Pancreas (tissue), 10 donors: ENCODE results near the gene SEMA4G. TPM values are rescaled to one million over a fixed set of nuclear protein-coding genes. Genes with fewer than 3 reads are reported as not detected.
A peak's percentile ranks its signal among the peaks of the same experiment; 100 is the strongest.
"Not testable (repeated sequence)": the region's sequence is repeated elsewhere in the genome, so short reads cannot be mapped to it uniquely, and the experiment has no call there.

ENCODE experiments used
- ATAC-seq, 4 donors: fragments of 200-7000 bp; cut with Tn5 transposase; one replicate each; pipeline versions ENCODE4 v1.8.0 to v1.9.1; 2020; ENCODE audit warnings: mild to moderate bottlenecking in 4 of 4, moderate library complexity in 4 of 4
- DNase-seq, 6 donors: peaks; one replicate each; pipeline ENCODE4 v3.0.0-alpha.2; 2020
- FAIRE-seq: peaks from 2 replicates; lab custom pipeline; 2012; peaks lifted over from hg19 to GRCh38; lab: Jason Lieb, UNC
- H3K27ac ChIP-seq, 4 donors: fragments of 200-600 bp; sonication (generic); 1 replicate in 3 of 4; 2 replicates in 1 of 4; pipeline versions ENCODE4 v1.5.0 to v1.8.0; 2020
- H3K27me3 ChIP-seq, 4 donors: fragments of 200-600 bp; one replicate each; pipeline ENCODE4 v1.8.0; 2021
- H3K36me3 ChIP-seq, 3 donors: fragments of 200-600 bp; sonication (generic) in 1 of 3; one replicate each; pipeline versions ENCODE4 v1.5.0 to v1.8.0; 2020 to 2021
- H3K4me1 ChIP-seq, 3 donors: fragments of 200-600 bp; one replicate each; pipeline ENCODE4 v1.8.0; 2021
- H3K4me3 ChIP-seq, 4 donors: fragments of 200-600 bp; sonication (generic) in 2 of 4; one replicate each; pipeline versions ENCODE4 v1.5.0 to v1.8.0; 2020 to 2021
- H3K9me3 ChIP-seq, 4 donors: fragments of 200-600 bp; one replicate each; pipeline ENCODE4 v1.8.0; 2021
- WGBS, 2 donors: extraction: QIAGEN DNeasy Blood & Tissue Kit; methylation state at CpG; one replicate each; pipeline ENCODE4 v1.1.7; 2013; 5-methylcytosine and 5-hydroxymethylcytosine counted together
- intact Hi-C, 3 donors: fragments of 100-400 bp; cut with DNase I; formaldehyde crosslinking; loops; one replicate each; pipeline versions ENCODE4 v1.11.1 to v1.14.2; 2022
- polyA plus RNA-seq, 2 donors: library from polyadenylated mRNA; stranded (reverse); fragments of 200-250 nt; gene quantifications; one replicate each; pipeline ENCODE4 v1.2.3, GENCODE V29; 2013
- total RNA-seq, 6 donors: library from RNA; stranded (reverse); fragmentation: NEBNext Ultra II Directional in 4 of 6; extraction: Animal tissue kit (Norgen Biotek cat#: 25700) in 4 of 6; gene quantifications; one replicate each; pipeline versions ENCODE4 v1.2.1 to v1.2.4, GENCODE V29; 2021 to 2023
- TF ChIP-seq, protein P1 (sequence below), 4 donors: fragments of 200-600 bp; sonication (generic) in 3 of 4; IDR thresholded peaks; one replicate each; pipeline versions ENCODE4 v1.5.0 to v1.8.0; 2021; ENCODE audit warnings: antibody characterized with exemption in 4 of 4
- donor health status: healthy with polysubstance abuse.
- donor health status: DM: no; HTN: no; CAD: no; lungs with moderate emphysema.
- donor health status: DM: no; HTN: no; CAD: no.
- donor health status: control.
- donor health status: control.
- donor health status: Bipolar disorder and iron deficiency.
- donor health status: DM: yes; HTN: yes; CAD: no.
- donor health status: DM: no; HTN: no; CAD: no.
- donor health status: DM: no; HTN: no; CAD: no.
- donor health status: DM: yes; HTN: yes; CAD: no.

The SEMA4G gene
- total and polyA plus RNA-seq, 8 donors = 8.7 to 36.4 (median 15.3) TPM

- TF ChIP-seq, protein P1, sequence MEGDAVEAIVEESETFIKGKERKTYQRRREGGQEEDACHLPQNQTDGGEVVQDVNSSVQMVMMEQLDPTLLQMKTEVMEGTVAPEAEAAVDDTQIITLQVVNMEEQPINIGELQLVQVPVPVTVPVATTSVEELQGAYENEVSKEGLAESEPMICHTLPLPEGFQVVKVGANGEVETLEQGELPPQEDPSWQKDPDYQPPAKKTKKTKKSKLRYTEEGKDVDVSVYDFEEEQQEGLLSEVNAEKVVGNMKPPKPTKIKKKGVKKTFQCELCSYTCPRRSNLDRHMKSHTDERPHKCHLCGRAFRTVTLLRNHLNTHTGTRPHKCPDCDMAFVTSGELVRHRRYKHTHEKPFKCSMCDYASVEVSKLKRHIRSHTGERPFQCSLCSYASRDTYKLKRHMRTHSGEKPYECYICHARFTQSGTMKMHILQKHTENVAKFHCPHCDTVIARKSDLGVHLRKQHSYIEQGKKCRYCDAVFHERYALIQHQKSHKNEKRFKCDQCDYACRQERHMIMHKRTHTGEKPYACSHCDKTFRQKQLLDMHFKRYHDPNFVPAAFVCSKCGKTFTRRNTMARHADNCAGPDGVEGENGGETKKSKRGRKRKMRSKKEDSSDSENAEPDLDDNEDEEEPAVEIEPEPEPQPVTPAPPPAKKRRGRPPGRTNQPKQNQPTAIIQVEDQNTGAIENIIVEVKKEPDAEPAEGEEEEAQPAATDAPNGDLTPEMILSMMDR (IDR thresholded peaks at IDR 0.05) = no peak
- Histone ChIP-seq H3K4me3 (no peak overlapping the region), H3K27me3 (no peaks in the 10 kb centered on the region), H3K4me1 (peaks cover 13 to 17% (median 16%) of the 10 kb centered on the region in 3 donors), H3K27ac (no peak overlapping the region), H3K9me3 (no peaks in the 10 kb centered on the region), H3K36me3 (no peaks in the 10 kb centered on the region)
- FAIRE-seq (no peak), ATAC-seq (no peak), DNase-seq (peak in 3 of 6 donors; percentile 13 to 38 (median 32))
- 86 to 93% methylated on average over 6 of the region's 6 CpGs for WGBS, 2 donors
- intact Hi-C loops = no loop called here
These were observed 3.7 kb downstream of the SEMA4G start for GRCh38 chr10:100972904-100973535.

DNA sequence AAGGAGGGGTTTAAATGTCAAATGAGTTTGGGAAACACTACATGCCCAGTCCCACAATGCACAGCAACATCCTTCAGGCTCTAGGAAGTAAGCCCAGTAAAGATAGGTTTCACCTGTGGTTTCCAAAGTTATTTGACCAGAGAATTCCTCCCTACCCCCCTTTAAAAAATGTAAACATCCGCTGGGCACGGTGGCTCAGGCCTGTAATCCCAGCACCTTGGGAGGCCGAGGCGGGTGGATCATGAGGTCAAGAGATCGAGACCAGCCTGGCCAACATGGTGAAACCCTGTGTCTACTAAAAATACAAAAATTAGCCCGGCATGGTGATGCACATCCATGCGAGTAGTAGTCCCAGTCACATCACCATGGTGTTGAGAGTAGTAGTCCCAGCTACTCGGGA, 6.1 kb downstream of the SEMA4G start:
- 81 to 83% methylated on average over 8 of the region's 8 CpGs for WGBS, 2 donors
- H3K27me3 ChIP-seq, H3K4me3 ChIP-seq, H3K27ac ChIP-seq, FAIRE-seq, ATAC-seq, H3K9me3 ChIP-seq, intact Hi-C loops: not testable (repeated sequence)
- peaks cover 0 to 19% (median 3%) of the 10 kb centered on the region in 3 donors for H3K36me3 ChIP-seq
- peaks cover 9 to 16% (median 13%) of the 10 kb centered on the region in 3 donors for H3K4me1 ChIP-seq
- DNase-seq = peak in 2 of 6 donors; percentile 5 to 10

DNA sequence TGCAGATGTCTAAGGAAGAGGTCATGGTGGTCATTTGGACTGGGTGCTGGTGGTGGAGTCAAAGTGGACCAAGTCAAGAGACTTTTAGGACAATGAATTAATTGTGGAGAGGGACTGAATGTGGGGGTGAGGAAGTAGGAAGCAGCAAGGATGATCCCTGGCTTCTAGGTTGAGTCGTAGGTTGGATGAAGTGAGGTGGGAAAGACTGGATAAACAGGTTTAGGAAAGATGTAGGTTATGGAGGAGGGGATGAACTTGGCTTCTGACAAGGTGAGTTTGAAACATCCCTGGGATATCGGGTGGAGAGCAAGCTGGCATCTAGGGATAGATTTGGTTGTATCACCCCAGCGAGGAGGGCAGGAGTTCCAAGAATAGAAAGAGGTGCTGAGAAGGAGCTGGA, 7.6 kb downstream of the SEMA4G start:
- ATAC-seq (no peak), DNase-seq (no peak), FAIRE-seq (no peak)
- Histone ChIP-seq H3K4me3 (no peak overlapping the region), H3K27me3 (no peaks in the 10 kb centered on the region), H3K9me3 (no peaks in the 10 kb centered on the region), H3K4me1 (peaks cover 0 to 2% (median 0%) of the 10 kb centered on the region in 3 donors), H3K36me3 (peaks cover 0 to 19% (median 6%) of the 10 kb centered on the region in 3 donors), H3K27ac (no peak overlapping the region)
- TF ChIP-seq, protein P1 (IDR thresholded peaks at IDR 0.05) = no peak
- intact Hi-C loops = no loop called here
- WGBS, 2 donors = 65 to 73% methylated on average over 3 of the region's 3 CpGs

- H3K9me3 ChIP-seq = no peaks in the 10 kb centered on the region
- DNase-seq (peak in 1 of 6 donors; percentile 7), FAIRE-seq (no peak), ATAC-seq (no peak)
- intact Hi-C loops = no loop called here
- H3K36me3 ChIP-seq = peaks cover 0 to 19% (median 6%) of the 10 kb centered on the region in 3 donors
- TF ChIP-seq, protein P1 (IDR thresholded peaks at IDR 0.05) = no peak
- H3K27ac ChIP-seq = no peak overlapping the region
- no peaks in the 10 kb centered on the region for H3K27me3 ChIP-seq
- 75 to 77% methylated on average over 6 of the region's 6 CpGs for WGBS, 2 donors
- H3K4me3 ChIP-seq = no peak overlapping the region
- no peaks in the 10 kb centered on the region for H3K4me1 ChIP-seq
These were observed 8.1 kb downstream of the SEMA4G start for GRCh38 chr10:100977436-100977835.

GRCh38 chr10:100978121-100978900, 9.0 kb downstream of the SEMA4G start:
- FAIRE-seq = no peak
- Histone ChIP-seq H3K4me3 (no peak overlapping the region), H3K4me1 (no peaks in the 10 kb centered on the region), H3K36me3 (peaks cover 0 to 19% (median 6%) of the 10 kb centered on the region in 3 donors), H3K27ac (no peak overlapping the region), H3K9me3 (no peaks in the 10 kb centered on the region), H3K27me3 (no peaks in the 10 kb centered on the region)
- TF ChIP-seq, protein P1 (IDR thresholded peaks at IDR 0.05) = no peak
- WGBS, 2 donors = 89 to 91% methylated on average over 13 of the region's 13 CpGs
- peak in 1 of 6 donors; percentile 19 for DNase-seq
- ATAC-seq = no peak
- intact Hi-C loops = no loop called here
